22Rv1 (cell line): ENCODE data around the gene NELFB.

Experiments
- ZFX ChIP-seq: fragments of 450-650 bp; IDR thresholded peaks from 2 replicates; pipeline ENCODE4 v1.6.1; 2017; ENCODE audit warnings: antibody characterized with exemption, borderline replicate concordance
- TF ChIP-seq, protein P1 (sequence below): fragments of 450-650 bp; IDR thresholded peaks from 2 replicates; pipeline ENCODE4 v1.5.1; 2017; ENCODE audit warnings: mild to moderate bottlenecking

DNA sequence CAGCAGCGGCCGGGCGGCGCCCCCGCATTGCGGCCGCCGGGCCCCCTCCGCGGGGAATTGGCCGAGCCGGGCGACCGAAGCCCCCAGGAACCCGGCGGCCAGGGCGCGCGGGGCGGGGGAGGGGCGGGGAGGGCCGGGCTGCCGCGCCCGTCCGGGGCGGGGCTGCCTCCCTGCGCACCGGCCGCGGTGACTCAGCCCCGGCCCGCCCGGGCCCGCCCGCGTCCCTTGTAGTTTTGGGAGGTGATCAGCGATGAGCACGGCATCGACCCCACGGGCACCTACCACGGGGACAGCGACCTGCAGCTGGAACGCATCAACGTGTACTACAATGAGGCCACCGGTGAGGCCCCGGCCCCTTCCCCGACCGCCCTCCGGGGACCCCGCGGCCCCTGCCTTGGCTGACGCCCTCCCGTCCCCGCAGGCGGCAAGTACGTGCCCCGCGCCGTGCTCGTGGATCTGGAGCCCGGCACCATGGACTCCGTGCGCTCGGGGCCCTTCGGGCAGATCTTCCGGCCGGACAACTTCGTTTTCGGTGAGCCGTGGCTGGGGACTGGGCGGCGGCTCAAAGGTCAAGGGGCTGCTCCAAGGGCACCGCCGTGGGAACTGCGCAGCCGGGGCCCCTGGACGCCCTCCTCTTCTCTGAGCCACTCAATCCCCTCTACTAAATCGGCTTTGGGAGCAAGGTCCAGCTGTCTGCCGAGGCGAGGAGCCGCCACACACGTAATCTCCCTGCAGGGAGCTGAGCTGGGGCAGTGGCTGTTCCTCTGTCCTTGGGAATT lies 13.4 kb upstream of the NELFB start:
- TF ChIP-seq, protein P1, sequence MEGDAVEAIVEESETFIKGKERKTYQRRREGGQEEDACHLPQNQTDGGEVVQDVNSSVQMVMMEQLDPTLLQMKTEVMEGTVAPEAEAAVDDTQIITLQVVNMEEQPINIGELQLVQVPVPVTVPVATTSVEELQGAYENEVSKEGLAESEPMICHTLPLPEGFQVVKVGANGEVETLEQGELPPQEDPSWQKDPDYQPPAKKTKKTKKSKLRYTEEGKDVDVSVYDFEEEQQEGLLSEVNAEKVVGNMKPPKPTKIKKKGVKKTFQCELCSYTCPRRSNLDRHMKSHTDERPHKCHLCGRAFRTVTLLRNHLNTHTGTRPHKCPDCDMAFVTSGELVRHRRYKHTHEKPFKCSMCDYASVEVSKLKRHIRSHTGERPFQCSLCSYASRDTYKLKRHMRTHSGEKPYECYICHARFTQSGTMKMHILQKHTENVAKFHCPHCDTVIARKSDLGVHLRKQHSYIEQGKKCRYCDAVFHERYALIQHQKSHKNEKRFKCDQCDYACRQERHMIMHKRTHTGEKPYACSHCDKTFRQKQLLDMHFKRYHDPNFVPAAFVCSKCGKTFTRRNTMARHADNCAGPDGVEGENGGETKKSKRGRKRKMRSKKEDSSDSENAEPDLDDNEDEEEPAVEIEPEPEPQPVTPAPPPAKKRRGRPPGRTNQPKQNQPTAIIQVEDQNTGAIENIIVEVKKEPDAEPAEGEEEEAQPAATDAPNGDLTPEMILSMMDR = no peak
- no peak for TF ChIP-seq ZFX
